Muscle of leg (tissue), 16 donors: Measurements from ENCODE around the gene CNKSR2. TPM values are rescaled to one million over a fixed set of nuclear protein-coding genes. Genes with fewer than 3 reads are reported as not detected.

Experiments used
- DNase-seq: peaks from one replicate; pipeline ENCODE4 v3.0.0; 2013
- H3K27ac ChIP-seq: one replicate; pipeline ENCODE4 v1.5.1; 2013; ENCODE audit warnings: mild to moderate bottlenecking, low read length, control low read depth
- H3K27me3 ChIP-seq: one replicate; pipeline ENCODE4 v1.6.1; 2013; ENCODE audit warnings: low read length; ENCODE audit not compliant: control insufficient read depth, insufficient read depth
- H3K36me3 ChIP-seq: one replicate; pipeline ENCODE4 v1.6.1; 2013; ENCODE audit warnings: low read length; ENCODE audit not compliant: control insufficient read depth, insufficient read depth
- H3K4me1 ChIP-seq: one replicate; pipeline ENCODE4 v1.6.1; 2013; ENCODE audit warnings: low read length; ENCODE audit not compliant: control insufficient read depth, insufficient read depth
- H3K4me3 ChIP-seq: one replicate; pipeline ENCODE4 v1.5.1; 2013; ENCODE audit warnings: low read length, control low read depth
- H3K9me3 ChIP-seq: replicated peaks from 2 replicates; pipeline ENCODE4 v1.6.1; 2013; ENCODE audit warnings: low read depth, low read length; ENCODE audit not compliant: control insufficient read depth
- whole genome bisulfite sequencing: methylation state at CpG from one replicate; pipeline ENCODE4 v1.1.5; 2013; ENCODE audit warnings: missing lambda C conversion rate; ENCODE audit not compliant: insufficient coverage; 5-methylcytosine and 5-hydroxymethylcytosine counted together
- long read RNA-seq, 11 donors: transcript quantifications; one replicate each; lab custom pipeline, GENCODE V29; 2026
- polyA plus RNA-seq, 8 donors: library from polyadenylated mRNA; unstranded; fragments of 120-200 nt; gene quantifications; one replicate each; pipeline versions ENCODE4 v1.2.1 to v1.2.3, GENCODE V29; 2013; ENCODE audit warnings: inconsistent platforms in 1 of 8, low replicate concordance in 1 of 8; ENCODE audit not compliant: insufficient read length in 8 of 8, insufficient read depth in 1 of 8
- total RNA-seq: library from RNA; stranded (reverse); fragments of 120-200 nt; gene quantifications from one replicate; pipeline ENCODE4 v1.2.4, GENCODE V29; 2013

The CNKSR2 gene
- total RNA-seq (3.8 TPM), polyA plus RNA-seq (1 to 10 TPM; 1.6 to 3.8 (median 2.0) TPM)
- long read RNA-seq, donor 1 = 0 reads
- long read RNA-seq, donor 2 = 0 reads
- long read RNA-seq, donor 3 = 0 reads
- long read RNA-seq, donor 4 = 0 reads
- long read RNA-seq, donor 5 = 0 reads
- long read RNA-seq, donor 6 = 0 reads
- long read RNA-seq, donor 7 = 0 reads
- long read RNA-seq, donor 8 = 0 reads
- long read RNA-seq, donor 9 = 0 reads
- long read RNA-seq, donor 10 = 0 reads
- long read RNA-seq, donor 11 = 0 reads

- Histone ChIP-seq H3K4me1 (peaks cover 5% of the 10 kb centered on the region), H3K27ac (no peak within 1 kb of the TSS), H3K27me3 (peaks cover 25% of the 10 kb centered on the region), H3K9me3 (no peaks in the 10 kb centered on the region), H3K4me3 (peak within 1 kb of the TSS; percentile 55), H3K36me3 (no peaks in the 10 kb centered on the region)
- 30% methylated on average over 94 of the region's 94 CpGs for WGBS
- peak; percentile 65 for DNase-seq
Measured at GRCh38 chrX:21374163-21374993, at the start of gene CNKSR2. Gene CNKSR2, plus strand, starts transcription at chrX:21374418. Its CDS starts 480 bp downstream, at chrX:21374898.

DNA sequence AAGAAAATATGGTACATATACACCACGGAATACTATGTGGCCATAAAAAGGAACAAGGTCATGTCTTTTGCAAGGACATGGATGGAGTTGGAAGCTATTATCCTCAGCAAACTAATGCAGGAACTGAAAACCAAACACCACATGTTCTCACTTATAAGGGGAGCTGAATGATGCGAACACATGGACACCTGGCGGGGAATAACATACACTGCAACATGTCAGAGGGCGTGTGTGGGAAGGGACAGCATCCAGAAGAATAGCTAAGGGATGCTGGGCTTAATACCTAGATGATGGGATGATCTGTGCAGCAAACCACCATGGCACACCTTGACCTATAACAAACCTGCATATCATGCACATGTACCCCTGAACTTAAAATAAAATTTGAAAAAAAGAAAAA, 19.5 kb upstream of the CNKSR2 start:
- H3K27me3 ChIP-seq = no peaks in the 10 kb centered on the region
- peaks cover 3% of the 10 kb centered on the region for H3K9me3 ChIP-seq
- no CpG with 5 or more reads among the region's 4 CpGs for WGBS
- H3K27ac ChIP-seq = no peak overlapping the region
- no peak overlapping the region for H3K4me3 ChIP-seq
- no peak for DNase-seq
- H3K36me3 ChIP-seq = no peaks in the 10 kb centered on the region
- no peaks in the 10 kb centered on the region for H3K4me1 ChIP-seq

DNA sequence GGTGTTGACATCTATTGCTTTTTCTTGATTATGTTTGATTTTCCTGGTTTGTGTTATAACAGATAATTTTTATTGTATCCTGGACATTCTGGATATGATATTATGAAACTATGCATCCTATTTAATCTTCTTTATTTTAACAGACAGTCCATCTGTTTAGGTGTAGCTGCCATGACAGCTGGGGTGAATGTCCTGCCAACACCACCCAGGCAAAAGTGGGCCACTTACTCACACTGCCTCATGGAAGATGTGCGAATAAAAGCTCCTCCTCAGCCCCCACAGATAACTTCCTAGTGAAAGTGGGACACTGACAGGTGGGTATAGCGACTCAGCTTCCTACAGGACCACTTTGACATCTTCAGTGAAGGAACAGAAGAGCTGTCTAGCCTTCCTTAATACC, 18.4 kb upstream of the CNKSR2 start:
- H3K4me3 ChIP-seq = no peak overlapping the region
- H3K27me3 ChIP-seq = no peaks in the 10 kb centered on the region
- H3K36me3 ChIP-seq = no peaks in the 10 kb centered on the region
- H3K9me3 ChIP-seq = peaks cover 3% of the 10 kb centered on the region
- WGBS = no CpG with 5 or more reads among the region's 2 CpGs
- no peak overlapping the region for H3K27ac ChIP-seq
- no peak for DNase-seq
- H3K4me1 ChIP-seq = no peaks in the 10 kb centered on the region

GRCh38 chrX:21369613-21370012, 4.6 kb upstream of the CNKSR2 start:
- Histone ChIP-seq H3K27ac (no peak overlapping the region), H3K9me3 (no peaks in the 10 kb centered on the region), H3K27me3 (peaks cover 13% of the 10 kb centered on the region), H3K4me1 (peaks cover 3% of the 10 kb centered on the region), H3K36me3 (no peaks in the 10 kb centered on the region), H3K4me3 (no peak overlapping the region)
- DNase-seq = no peak
- no CpG with 5 or more reads among the region's 2 CpGs for WGBS

DNA sequence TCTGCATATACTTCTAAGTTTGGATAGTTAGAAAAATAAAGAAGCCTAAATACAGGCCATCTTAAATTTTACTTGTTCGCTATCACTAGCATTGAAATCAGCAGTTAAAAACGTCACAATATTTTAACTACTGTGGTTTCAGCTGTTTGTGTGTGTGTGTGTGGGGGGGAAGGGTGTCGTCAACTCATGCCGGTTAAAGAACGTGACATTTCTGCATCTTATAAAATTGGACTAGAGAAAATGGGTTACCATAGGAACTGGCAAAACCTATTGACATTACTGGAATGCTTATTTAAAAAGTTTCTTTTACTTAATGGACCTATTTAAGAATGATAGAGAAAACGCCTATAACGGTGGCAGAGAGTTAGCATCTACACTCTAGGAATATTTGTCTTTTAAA, 1.2 kb upstream of the CNKSR2 start:
- H3K36me3 ChIP-seq = no peaks in the 10 kb centered on the region
- H3K4me1 ChIP-seq = peaks cover 5% of the 10 kb centered on the region
- no peak for DNase-seq
- H3K27me3 ChIP-seq = peaks cover 25% of the 10 kb centered on the region
- no peak overlapping the region for H3K4me3 ChIP-seq
- no CpG with 5 or more reads among the region's 7 CpGs for WGBS
- no peaks in the 10 kb centered on the region for H3K9me3 ChIP-seq
- H3K27ac ChIP-seq = no peak overlapping the region

DNA sequence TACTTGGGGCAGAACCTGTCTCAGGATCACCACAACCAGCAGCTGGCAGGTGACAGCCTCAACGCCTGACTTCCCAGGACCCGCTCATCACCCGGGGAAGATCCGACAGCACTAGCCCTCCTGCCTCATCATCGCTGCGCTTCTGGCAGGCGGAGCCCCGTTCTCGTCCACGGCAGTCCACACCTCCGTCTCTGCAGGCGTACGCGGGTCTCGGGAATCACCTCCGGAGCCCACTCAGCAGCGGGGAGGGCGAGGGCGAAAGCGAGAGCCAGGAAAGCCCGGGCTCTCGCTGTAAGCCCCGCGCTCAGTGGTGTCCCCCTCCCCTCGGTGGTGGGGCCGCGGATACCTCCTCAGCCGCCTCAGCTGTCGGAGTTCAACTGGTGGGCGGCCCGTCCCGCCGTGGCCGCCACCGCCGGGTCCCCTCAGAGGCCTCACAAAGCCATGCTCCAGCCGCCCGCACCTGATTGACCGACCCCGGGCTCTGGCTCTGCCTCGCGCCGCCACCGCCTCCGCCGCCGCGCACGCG, 518 bp upstream of the CNKSR2 start:
- Histone ChIP-seq H3K4me1 (peaks cover 5% of the 10 kb centered on the region), H3K4me3 (peak overlapping the region; percentile 49), H3K27ac (no peak overlapping the region), H3K9me3 (no peaks in the 10 kb centered on the region), H3K36me3 (no peaks in the 10 kb centered on the region), H3K27me3 (peaks cover 25% of the 10 kb centered on the region)
- DNase-seq = peak; percentile 14
- 26% methylated on average over 50 of the region's 50 CpGs for WGBS

DNA sequence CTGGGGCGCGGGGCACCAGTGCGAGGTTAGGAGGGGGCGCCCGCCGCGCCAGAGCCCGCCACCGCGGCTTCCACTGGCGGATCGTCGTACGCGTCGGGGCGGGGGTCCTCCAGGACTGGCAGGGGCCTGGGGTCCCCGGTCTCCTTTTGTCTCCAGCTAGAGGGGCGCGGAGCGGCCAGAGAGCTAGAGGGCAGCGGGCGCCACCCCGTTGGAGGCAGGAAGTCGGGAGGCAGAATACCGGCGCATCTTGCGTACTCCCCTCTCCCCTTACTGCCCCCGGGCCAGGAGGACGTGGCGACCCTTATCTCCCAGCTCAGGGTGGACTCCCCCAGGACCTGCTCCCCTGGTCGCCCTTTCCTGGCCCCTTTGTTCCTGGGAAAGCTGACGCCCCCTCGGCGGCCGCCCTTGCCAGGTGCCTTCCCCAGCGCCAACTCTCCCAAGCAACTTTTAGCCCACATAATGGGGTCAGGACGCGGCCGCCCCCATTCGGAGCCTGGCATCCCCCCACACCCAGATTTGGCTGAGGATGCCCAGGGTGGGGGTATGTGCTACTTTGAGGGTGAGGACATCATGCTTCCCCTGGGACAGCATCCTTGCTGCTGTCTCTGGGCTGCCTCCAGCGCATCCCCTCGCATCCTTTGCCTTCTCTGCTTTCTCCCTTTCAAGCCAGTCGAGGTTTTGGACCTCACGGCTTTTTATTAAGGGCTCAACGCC, 933 bp downstream of the CNKSR2 start:
- no peak overlapping the region for H3K27ac ChIP-seq
- peaks cover 25% of the 10 kb centered on the region for H3K27me3 ChIP-seq
- WGBS = 31% methylated on average over 35 of the region's 46 CpGs
- peak; percentile 3 for DNase-seq
- H3K9me3 ChIP-seq = no peaks in the 10 kb centered on the region
- peak overlapping the region; percentile 55 for H3K4me3 ChIP-seq
- peaks cover 5% of the 10 kb centered on the region for H3K4me1 ChIP-seq
- H3K36me3 ChIP-seq = no peaks in the 10 kb centered on the region

DNA sequence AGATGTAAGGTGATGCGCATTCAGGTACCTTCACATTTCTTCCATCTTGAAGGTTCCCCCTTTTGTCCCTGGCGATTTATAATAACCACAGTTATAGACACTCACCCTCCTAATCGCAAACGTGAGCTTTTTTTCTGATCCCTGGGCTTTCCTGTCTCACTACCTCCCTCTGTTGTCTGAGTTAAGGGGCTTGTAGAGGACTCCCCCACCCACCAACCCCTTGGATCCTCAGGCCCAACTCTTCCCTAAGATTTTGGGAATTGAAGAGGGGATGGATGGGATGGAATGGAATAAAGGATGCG, 1.4 kb downstream of the CNKSR2 start:
- Histone ChIP-seq H3K4me1 (peaks cover 5% of the 10 kb centered on the region), H3K27me3 (peaks cover 25% of the 10 kb centered on the region), H3K36me3 (no peaks in the 10 kb centered on the region), H3K4me3 (peak overlapping the region; percentile 55), H3K9me3 (no peaks in the 10 kb centered on the region), H3K27ac (no peak overlapping the region)
- DNase-seq = peak; percentile 29
- 18% methylated on average over 1 of the region's 5 CpGs for WGBS

DNA sequence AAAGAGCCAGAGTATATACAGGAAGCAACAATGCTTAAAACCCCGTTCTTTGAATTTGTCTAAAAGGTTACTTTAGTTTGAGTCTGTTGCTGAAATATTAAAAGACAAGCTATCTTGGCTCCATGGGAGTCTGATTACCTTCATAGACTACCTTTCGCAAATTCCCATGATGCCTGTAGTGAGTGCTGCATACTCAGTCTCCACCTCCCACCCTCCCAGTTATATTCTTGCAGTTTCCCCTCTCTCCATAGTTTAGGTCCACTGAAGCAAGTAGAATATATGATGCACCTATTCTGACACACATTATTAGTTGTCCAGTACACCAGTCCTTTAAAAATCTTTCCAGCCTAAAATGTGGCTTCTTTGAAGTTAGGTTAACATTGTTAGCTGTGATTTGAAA, 2.4 kb downstream of the CNKSR2 start:
- H3K27me3 ChIP-seq = peaks cover 25% of the 10 kb centered on the region
- no peak for DNase-seq
- no peak overlapping the region for H3K4me3 ChIP-seq
- H3K4me1 ChIP-seq = peaks cover 5% of the 10 kb centered on the region
- H3K9me3 ChIP-seq = no peaks in the 10 kb centered on the region
- no peak overlapping the region for H3K27ac ChIP-seq
- no CpG with 5 or more reads among the region's 2 CpGs for whole genome bisulfite sequencing
- no peaks in the 10 kb centered on the region for H3K36me3 ChIP-seq

DNA sequence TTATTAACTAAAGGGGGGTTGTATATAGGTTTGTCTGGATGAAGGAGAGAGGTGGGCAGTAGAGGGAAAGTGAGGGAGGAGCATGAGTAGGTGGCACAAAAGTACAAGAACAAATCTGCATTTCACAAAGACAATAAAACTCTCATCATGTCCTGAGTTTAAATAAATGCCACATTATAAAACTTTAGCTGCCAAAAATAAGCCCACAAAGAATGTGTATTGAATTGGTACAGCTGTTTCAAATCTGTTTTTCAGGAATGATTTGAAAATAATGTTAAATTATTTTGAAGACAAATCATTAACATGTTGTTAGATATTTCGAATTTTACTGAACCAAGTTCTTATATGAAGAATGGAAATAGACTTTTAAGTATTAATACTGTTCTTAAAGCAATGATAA, 5.8 kb downstream of the CNKSR2 start:
- WGBS = no CpG with 5 or more reads among the region's 1 CpG
- DNase-seq = no peak
- Histone ChIP-seq H3K9me3 (no peaks in the 10 kb centered on the region), H3K4me3 (no peak overlapping the region), H3K4me1 (peaks cover 2% of the 10 kb centered on the region), H3K27ac (no peak overlapping the region), H3K27me3 (peaks cover 11% of the 10 kb centered on the region), H3K36me3 (no peaks in the 10 kb centered on the region)
